GM18868 (cell line): ENCODE results near the gene CD4.

Source experiments
- ATAC-seq: cut with Tn5 transposase; IDR thresholded peaks from one replicate; pipeline ENCODE4 v1.9.1; 2021; ENCODE audit warnings: mild to moderate bottlenecking, moderate library complexity; ENCODE audit not compliant: unreplicated experiment

CD4 gene

GRCh38 chr12:6777386-6777785 is 11.9 kb upstream of the CD4 start:
- no peak for ATAC-seq

GRCh38 chr12:6778217-6778573 is 11.1 kb upstream of the CD4 start:
- ATAC-seq = no peak

GRCh38 chr12:6778574-6779550 is 10.5 kb upstream of the CD4 start:
- peak; percentile 80 for ATAC-seq

GRCh38 chr12:6779708-6780432 is 9.5 kb upstream of the CD4 start:
- ATAC-seq = no peak

GRCh38 chr12:6780573-6780972 is 8.8 kb upstream of the CD4 start:
- ATAC-seq = no peak

GRCh38 chr12:6782119-6782518 is 7.2 kb upstream of the CD4 start:
- no peak for ATAC-seq

- no peak for ATAC-seq
Observed at GRCh38 chr12:6782850-6783566, 6.3 kb upstream of the CD4 start.

- ATAC-seq = no peak
Observed at GRCh38 chr12:6783828-6784227, 5.5 kb upstream of the CD4 start.

GRCh38 chr12:6784296-6784695 is 5.0 kb upstream of the CD4 start:
- no peak for ATAC-seq

GRCh38 chr12:6784761-6785160 is 4.6 kb upstream of the CD4 start:
- ATAC-seq = no peak

- ATAC-seq = no peak
Observed at GRCh38 chr12:6786416-6787094, 2.8 kb upstream of the CD4 start.

GRCh38 chr12:6787309-6787708 is 2.0 kb upstream of the CD4 start:
- ATAC-seq = no peak

GRCh38 chr12:6790496-6791150 is 1.3 kb downstream of the CD4 start:
- no peak for ATAC-seq

- ATAC-seq = no peak
Observed at GRCh38 chr12:6791931-6792520, 2.7 kb downstream of the CD4 start.

GRCh38 chr12:6792522-6793201 is 3.3 kb downstream of the CD4 start:
- peak; percentile 50 for ATAC-seq

- ATAC-seq = no peak
Observed at GRCh38 chr12:6795088-6795487, 5.8 kb downstream of the CD4 start.

- ATAC-seq = no peak
Observed at GRCh38 chr12:6796576-6796975, 7.2 kb downstream of the CD4 start.

- no peak for ATAC-seq
Observed at GRCh38 chr12:6799147-6799546, 9.8 kb downstream of the CD4 start.

GRCh38 chr12:6807170-6807569 is 17.8 kb downstream of the CD4 start:
- no peak for ATAC-seq
